Immature natural killer cell (primary cell): ENCODE results near the gene TNFRSF1A. TPM values are rescaled to one million over a fixed set of nuclear protein-coding genes. Genes with fewer than 3 reads are reported as not detected.

ENCODE experiments used
- DNase-seq, 3 donors: peaks; one replicate each; pipeline ENCODE4 v3.0.0; 2022; ENCODE audit warnings: mixed read lengths in 1 of 3
- H3K27ac Mint-ChIP-seq, 6 donors: one replicate each; pipeline ENCODE4 v1.8.0; 2020; ENCODE audit warnings: mixed read lengths in 6 of 6, mild to moderate bottlenecking in 5 of 6, inconsistent platforms in 4 of 6, moderate library complexity in 3 of 6
- H3K27me3 Mint-ChIP-seq, 3 donors: one replicate each; pipeline ENCODE4 v1.8.0; 2020 to 2021; ENCODE audit warnings: low read depth in 3 of 3, mild to moderate bottlenecking in 3 of 3, mixed read lengths in 3 of 3, moderate library complexity in 3 of 3, inconsistent platforms in 1 of 3
- H3K36me3 Mint-ChIP-seq, 3 donors: one replicate each; pipeline ENCODE4 v1.8.0; 2020; ENCODE audit warnings: mixed read lengths in 3 of 3, inconsistent platforms in 2 of 3, mild to moderate bottlenecking in 2 of 3
- H3K4me1 Mint-ChIP-seq, 2 donors: one replicate each; pipeline ENCODE4 v1.8.0; 2020; ENCODE audit warnings: inconsistent platforms in 2 of 2, mild to moderate bottlenecking in 2 of 2, mixed read lengths in 2 of 2, moderate library complexity in 1 of 2
- H3K4me3 Mint-ChIP-seq, 5 donors: one replicate each; pipeline ENCODE4 v1.8.0; 2020; ENCODE audit warnings: mild to moderate bottlenecking in 5 of 5, mixed read lengths in 5 of 5, inconsistent platforms in 3 of 5, moderate library complexity in 3 of 5
- H3K9me3 Mint-ChIP-seq, 6 donors: one replicate each; pipeline ENCODE4 v1.8.0; 2020; ENCODE audit warnings: mild to moderate bottlenecking in 6 of 6, mixed read lengths in 6 of 6, inconsistent platforms in 4 of 6, moderate library complexity in 3 of 6
- polyA plus RNA-seq, 3 donors: library from polyadenylated mRNA; unstranded; fragments of 300-500 nt; fragmentation: Illumina TruSeq; gene quantifications; one replicate each; pipeline ENCODE4 v1.2.3, GENCODE V29; 2021

TNFRSF1A gene
- polyA plus RNA-seq, 3 donors from 2014 or later = 37.7 to 89.0 (median 67.0) TPM

- Mint-ChIP-seq H3K27ac (no peak overlapping the region), H3K27me3 (peaks cover 2 to 4% (median 4%) of the 10 kb centered on the region in 3 donors), H3K9me3 (no peaks in the 10 kb centered on the region), H3K4me3 (no peak overlapping the region), H3K36me3 (no peaks in the 10 kb centered on the region), H3K4me1 (peaks cover 22 to 27% of the 10 kb centered on the region in 2 donors)
- DNase-seq = no peak
These were observed 26.7 kb downstream of the TNFRSF1A start for GRCh38 chr12:6315184-6315583.

- Mint-ChIP-seq H3K9me3 (no peaks in the 10 kb centered on the region), H3K4me1 (peaks cover 18 to 23% of the 10 kb centered on the region in 2 donors), H3K27me3 (peaks cover 2 to 4% (median 3%) of the 10 kb centered on the region in 3 donors), H3K4me3 (no peak overlapping the region), H3K36me3 (no peaks in the 10 kb centered on the region), H3K27ac (no peak overlapping the region)
- no peak for DNase-seq
These were observed 27.1 kb downstream of the TNFRSF1A start for GRCh38 chr12:6314776-6315175.

- no peaks in the 10 kb centered on the region for H3K9me3 Mint-ChIP-seq
- H3K36me3 Mint-ChIP-seq = no peaks in the 10 kb centered on the region
- no peak overlapping the region for H3K4me3 Mint-ChIP-seq
- H3K4me1 Mint-ChIP-seq = peaks cover 9 to 10% of the 10 kb centered on the region in 2 donors
- no peak overlapping the region for H3K27ac Mint-ChIP-seq
- peaks cover 5 to 8% (median 5%) of the 10 kb centered on the region in 3 donors for H3K27me3 Mint-ChIP-seq
- no peak for DNase-seq
These were observed 28.4 kb downstream of the TNFRSF1A start for GRCh38 chr12:6313326-6313940.

- Mint-ChIP-seq H3K27ac (no peak overlapping the region), H3K4me3 (no peak overlapping the region), H3K4me1 (peaks cover 2 to 3% of the 10 kb centered on the region in 2 donors), H3K9me3 (no peaks in the 10 kb centered on the region), H3K27me3 (peaks cover 5 to 8% (median 5%) of the 10 kb centered on the region in 3 donors), H3K36me3 (no peaks in the 10 kb centered on the region)
- DNase-seq = no peak
These were observed 29.1 kb downstream of the TNFRSF1A start for GRCh38 chr12:6312529-6313325.

DNA sequence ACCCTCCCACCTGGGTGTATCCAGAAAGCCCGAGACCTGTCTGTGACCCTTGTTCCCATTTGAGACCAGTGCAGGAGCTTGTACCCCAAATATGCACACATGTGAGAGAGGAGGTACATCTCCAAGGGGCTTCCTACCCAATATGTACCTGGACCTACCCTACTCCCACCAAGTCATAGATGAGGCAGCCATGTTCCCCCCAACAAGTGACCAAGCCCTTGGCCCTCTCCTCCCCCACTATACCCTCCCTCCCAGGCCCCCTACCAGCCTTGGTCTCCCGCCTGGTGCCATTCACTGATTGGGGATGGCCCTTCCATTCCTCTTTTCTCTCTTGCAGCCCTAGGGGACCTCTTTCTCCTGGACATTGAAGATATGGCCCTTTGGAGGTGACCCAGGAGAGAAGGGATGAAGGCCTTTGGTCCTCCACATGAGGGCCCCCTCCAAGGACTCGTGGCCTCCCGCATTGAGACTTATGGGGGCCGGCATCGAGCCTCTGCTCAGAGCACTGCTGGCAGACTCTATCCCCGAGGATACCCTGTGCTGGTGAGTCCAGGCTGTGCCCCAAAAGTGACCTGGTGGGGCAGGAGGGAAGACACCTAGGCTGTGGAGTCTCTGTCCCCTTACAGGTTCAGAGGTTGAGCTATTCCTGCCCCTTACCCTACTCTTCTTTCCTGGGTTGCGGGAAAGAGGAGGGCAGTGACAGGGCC lies 29.9 kb downstream of the TNFRSF1A start:
- no peaks in the 10 kb centered on the region for H3K36me3 Mint-ChIP-seq
- peaks cover 5 to 8% (median 6%) of the 10 kb centered on the region in 3 donors for H3K27me3 Mint-ChIP-seq
- no peak overlapping the region for H3K4me3 Mint-ChIP-seq
- no peak for DNase-seq
- no peaks in the 10 kb centered on the region for H3K9me3 Mint-ChIP-seq
- H3K27ac Mint-ChIP-seq = no peak overlapping the region
- no peaks in the 10 kb centered on the region for H3K4me1 Mint-ChIP-seq

- H3K4me3 Mint-ChIP-seq = peak overlapping the region in 3 of 5 donors; percentile 27 to 32 (median 30)
- H3K9me3 Mint-ChIP-seq = no peaks in the 10 kb centered on the region
- no peaks in the 10 kb centered on the region for H3K4me1 Mint-ChIP-seq
- DNase-seq = no peak
- H3K27ac Mint-ChIP-seq = no peak overlapping the region
- H3K27me3 Mint-ChIP-seq = peaks cover 5 to 8% (median 6%) of the 10 kb centered on the region in 3 donors
- no peaks in the 10 kb centered on the region for H3K36me3 Mint-ChIP-seq
These were observed 30.9 kb downstream of the TNFRSF1A start for GRCh38 chr12:6310771-6311610.

GRCh38 chr12:6307529-6307928 lies 34.3 kb downstream of the TNFRSF1A start:
- Mint-ChIP-seq H3K27ac (no peak overlapping the region), H3K27me3 (peaks cover 4 to 8% (median 7%) of the 10 kb centered on the region in 3 donors), H3K4me3 (no peak overlapping the region), H3K36me3 (no peaks in the 10 kb centered on the region), H3K9me3 (no peaks in the 10 kb centered on the region), H3K4me1 (no peaks in the 10 kb centered on the region)
- DNase-seq = no peak

- DNase-seq = no peak
- peaks cover 4 to 8% (median 7%) of the 10 kb centered on the region in 3 donors for H3K27me3 Mint-ChIP-seq
- no peaks in the 10 kb centered on the region for H3K4me1 Mint-ChIP-seq
- no peak overlapping the region for H3K4me3 Mint-ChIP-seq
- H3K9me3 Mint-ChIP-seq = no peaks in the 10 kb centered on the region
- no peak overlapping the region for H3K27ac Mint-ChIP-seq
- no peaks in the 10 kb centered on the region for H3K36me3 Mint-ChIP-seq
These were observed 35.2 kb downstream of the TNFRSF1A start for GRCh38 chr12:6306599-6307220.

DNA sequence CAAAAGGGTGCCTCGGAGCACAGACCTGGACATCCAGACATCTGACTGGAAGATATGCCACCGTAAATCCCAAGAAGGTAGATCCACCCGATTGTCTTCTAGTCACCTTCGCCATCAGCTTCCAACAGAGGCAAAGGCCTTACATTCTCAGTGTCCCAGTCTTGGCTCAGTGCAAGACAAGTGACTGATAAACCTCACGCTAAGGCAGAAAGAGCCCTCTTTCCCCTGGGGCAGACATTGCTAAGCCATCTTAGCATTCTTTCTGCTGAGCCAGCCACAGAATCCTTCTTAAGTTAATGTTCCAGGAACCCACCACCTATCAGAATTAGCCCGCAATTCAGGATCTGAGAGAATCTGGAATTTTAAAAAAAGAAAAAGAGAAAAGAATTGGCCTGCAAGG lies 35.7 kb downstream of the TNFRSF1A start:
- H3K27ac Mint-ChIP-seq = no peak overlapping the region
- H3K4me1 Mint-ChIP-seq = no peaks in the 10 kb centered on the region
- DNase-seq = no peak
- no peak overlapping the region for H3K4me3 Mint-ChIP-seq
- H3K9me3 Mint-ChIP-seq = no peaks in the 10 kb centered on the region
- H3K27me3 Mint-ChIP-seq = peaks cover 4 to 8% (median 7%) of the 10 kb centered on the region in 3 donors
- H3K36me3 Mint-ChIP-seq = no peaks in the 10 kb centered on the region

GRCh38 chr12:6303071-6303470 lies 38.8 kb downstream of the TNFRSF1A start:
- H3K4me3 Mint-ChIP-seq = no peak overlapping the region
- H3K27ac Mint-ChIP-seq = no peak overlapping the region
- peaks cover 0 to 3% (median 0%) of the 10 kb centered on the region in 3 donors for H3K36me3 Mint-ChIP-seq
- no peaks in the 10 kb centered on the region for H3K4me1 Mint-ChIP-seq
- peaks cover 2 to 7% (median 5%) of the 10 kb centered on the region in 3 donors for H3K27me3 Mint-ChIP-seq
- no peaks in the 10 kb centered on the region for H3K9me3 Mint-ChIP-seq
- no peak for DNase-seq

DNA sequence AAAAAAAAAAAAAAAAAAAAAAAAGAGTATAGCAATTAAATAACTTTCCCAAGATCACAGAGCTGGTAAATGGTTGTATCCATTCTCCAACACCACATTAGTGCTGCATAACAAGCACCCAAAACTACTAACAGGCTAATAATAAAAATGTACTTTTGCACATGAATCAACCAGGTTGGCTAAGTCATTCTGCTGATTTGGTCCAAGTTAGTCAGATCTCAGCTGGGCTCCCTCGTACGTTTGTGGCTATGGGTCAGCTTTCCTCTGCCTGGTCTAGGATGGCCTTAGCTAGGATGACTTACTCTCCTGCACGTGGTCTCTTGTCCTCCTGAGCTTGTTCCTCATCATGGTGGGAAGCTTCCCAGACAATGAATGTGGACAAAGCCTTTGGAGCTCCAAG lies 39.3 kb downstream of the TNFRSF1A start:
- H3K36me3 Mint-ChIP-seq = peaks cover 0 to 3% (median 0%) of the 10 kb centered on the region in 3 donors
- peaks cover under 1 to 7% (median 5%) of the 10 kb centered on the region in 3 donors for H3K27me3 Mint-ChIP-seq
- H3K4me3 Mint-ChIP-seq = no peak overlapping the region
- no peaks in the 10 kb centered on the region for H3K4me1 Mint-ChIP-seq
- no peak for DNase-seq
- no peaks in the 10 kb centered on the region for H3K9me3 Mint-ChIP-seq
- H3K27ac Mint-ChIP-seq = no peak overlapping the region

DNA sequence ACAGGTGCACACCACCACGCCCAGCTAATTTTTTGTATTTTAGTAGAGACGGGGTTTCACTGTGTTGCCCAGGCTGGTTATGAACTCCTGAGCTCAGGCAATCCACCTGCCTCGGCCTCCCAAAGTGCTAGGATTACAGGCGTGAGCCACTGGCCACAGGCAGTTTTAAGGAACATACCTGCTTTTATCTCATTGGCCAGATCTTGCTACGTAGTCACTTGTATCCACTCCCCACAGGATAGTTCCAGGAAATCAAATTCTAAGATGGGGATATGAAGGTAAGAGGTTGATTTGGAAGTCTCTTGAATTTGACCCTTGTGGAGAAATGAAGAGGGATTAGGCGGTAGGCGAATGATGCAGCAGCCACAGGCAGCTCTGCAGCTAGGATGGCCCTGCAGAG lies 40.2 kb downstream of the TNFRSF1A start:
- no peak for DNase-seq
- Mint-ChIP-seq H3K4me3 (no peak overlapping the region), H3K9me3 (no peaks in the 10 kb centered on the region), H3K4me1 (no peaks in the 10 kb centered on the region), H3K27me3 (peaks cover 0 to 7% (median 7%) of the 10 kb centered on the region in 3 donors), H3K36me3 (peaks cover 0 to 3% (median 0%) of the 10 kb centered on the region in 3 donors), H3K27ac (no peak overlapping the region)

DNA sequence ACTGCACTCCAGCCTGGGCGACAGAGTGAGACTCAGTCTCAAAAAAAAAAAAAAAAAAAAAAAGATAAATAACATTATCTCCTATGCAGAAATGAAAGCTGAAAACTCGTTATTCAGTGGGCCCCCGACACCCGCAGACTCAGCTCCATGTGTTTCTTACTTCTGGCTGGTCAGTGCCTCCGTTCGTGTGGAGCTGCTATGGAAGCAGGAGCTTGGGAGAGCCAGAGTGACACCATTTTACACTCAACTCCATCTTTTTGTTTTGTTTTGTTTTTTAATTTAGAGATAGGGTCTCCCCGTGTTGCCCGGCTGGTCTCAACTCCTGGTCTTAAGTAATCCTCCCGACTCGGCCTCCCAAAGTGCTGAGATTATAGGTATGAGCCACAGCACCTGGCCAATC lies 44.7 kb downstream of the TNFRSF1A start:
- Mint-ChIP-seq H3K9me3 (no peaks in the 10 kb centered on the region), H3K4me3 (no peak overlapping the region), H3K36me3 (peaks cover 0 to 3% (median 0%) of the 10 kb centered on the region in 3 donors), H3K4me1 (no peaks in the 10 kb centered on the region), H3K27me3 (peaks cover 3 to 7% (median 5%) of the 10 kb centered on the region in 3 donors), H3K27ac (no peak overlapping the region)
- no peak for DNase-seq
